ENCODE measurements around the gene TLN1.

The TLN1 gene

GRCh38 chr9:35728041-35728971, 3.7 kb downstream of the TLN1 start:
- peak; percentile 97 for DNase-seq (ENCODE audit: low read depth)

GRCh38 chr9:35727676-35728040, 4.3 kb downstream of the TLN1 start:
- no peak for DNase-seq (ENCODE audit: low read depth)

GRCh38 chr9:35726931-35727330, 5.1 kb downstream of the TLN1 start:
- DNase-seq (ENCODE audit: low read depth): peak; percentile 60

- no peak for DNase-seq (ENCODE audit: low read depth)
Measured at GRCh38 chr9:35725362-35725761, 6.6 kb downstream of the TLN1 start.

- DNase-seq (ENCODE audit: low read depth): no peak
Measured at GRCh38 chr9:35723908-35724307, 8.1 kb downstream of the TLN1 start.

- DNase-seq (ENCODE audit: low read depth): no peak
Measured at GRCh38 chr9:35723426-35723825, 8.6 kb downstream of the TLN1 start.

- DNase-seq (ENCODE audit: low read depth): no peak
Measured at GRCh38 chr9:35719546-35719945, 12.4 kb downstream of the TLN1 start.

- DNase-seq (ENCODE audit: low read depth): no peak
Measured at GRCh38 chr9:35718721-35719511, 13.1 kb downstream of the TLN1 start.

- no peak for DNase-seq (ENCODE audit: low read depth)
Measured at GRCh38 chr9:35717132-35717870, 14.7 kb downstream of the TLN1 start.

GRCh38 chr9:35716230-35716629, 15.8 kb downstream of the TLN1 start:
- DNase-seq (ENCODE audit: low read depth): peak; percentile 37

GRCh38 chr9:35714579-35715252, 17.3 kb downstream of the TLN1 start:
- DNase-seq (ENCODE audit: low read depth): no peak

- no peak for DNase-seq (ENCODE audit: low read depth)
Measured at GRCh38 chr9:35714123-35714522, 17.9 kb downstream of the TLN1 start.

- DNase-seq (ENCODE audit: low read depth): no peak
Measured at GRCh38 chr9:35713578-35713977, 18.4 kb downstream of the TLN1 start.

GRCh38 chr9:35712762-35713400, 19.1 kb downstream of the TLN1 start:
- DNase-seq (ENCODE audit: low read depth): no peak

GRCh38 chr9:35711501-35712428, 20.2 kb downstream of the TLN1 start:
- DNase-seq (ENCODE audit: low read depth): no peak

- no peak for DNase-seq (ENCODE audit: low read depth)
Measured at GRCh38 chr9:35710818-35711500, 21.0 kb downstream of the TLN1 start.

- no peak for DNase-seq (ENCODE audit: low read depth)
Measured at GRCh38 chr9:35708146-35708545, 23.8 kb downstream of the TLN1 start.

- no peak for DNase-seq (ENCODE audit: low read depth)
Measured at GRCh38 chr9:35706951-35707350, 25.0 kb downstream of the TLN1 start.

GRCh38 chr9:35705836-35706430, 26.1 kb downstream of the TLN1 start:
- DNase-seq (ENCODE audit: low read depth): no peak
